MM.1S (cell line): ENCODE results near the gene SMYD2.

Experiments
- DNase-seq: peaks from one replicate; pipeline ENCODE4 v3.0.0-alpha.2; 2015
- H2AFZ ChIP-seq: fragments of 300-600 bp; sonication (generic); 2 replicates; pipeline ENCODE4 v1.6.0; 2016; ENCODE audit warnings: antibody characterized with exemption, low read length
- H3F3A ChIP-seq: fragments of 300-600 bp; sonication (generic); 2 replicates; pipeline ENCODE4 v1.6.1; 2016; ENCODE audit warnings: mild to moderate bottlenecking, antibody characterized with exemption, low read length, moderate library complexity, mixed read lengths; ENCODE audit not compliant: insufficient read depth
- H3K27ac ChIP-seq: fragments of 300-600 bp; sonication (generic); 2 replicates; pipeline ENCODE4 v1.5.1; 2016; ENCODE audit warnings: mild to moderate bottlenecking, low read length
- H3K27me3 ChIP-seq: fragments of 300-600 bp; sonication (generic); replicated peaks from 2 replicates; pipeline ENCODE4 v1.6.0; 2016; ENCODE audit warnings: low read length; ENCODE audit not compliant: insufficient read depth
- H3K36me3 ChIP-seq: fragments of 300-600 bp; sonication (generic); replicated peaks from 2 replicates; pipeline ENCODE4 v1.6.1; 2016; ENCODE audit warnings: mild to moderate bottlenecking, low read length, mixed read lengths; ENCODE audit not compliant: insufficient read depth
- H3K4me1 ChIP-seq: fragments of 300-600 bp; sonication (generic); 2 replicates; pipeline ENCODE4 v1.6.1; 2016; ENCODE audit warnings: low read length, mixed read lengths
- H3K4me2 ChIP-seq: fragments of 300-600 bp; sonication (generic); 2 replicates; pipeline ENCODE4 v1.6.0; 2016; ENCODE audit warnings: low read depth, low read length
- H3K4me3 ChIP-seq: fragments of 300-600 bp; sonication (generic); 2 replicates; pipeline ENCODE4 v1.5.1; 2016; ENCODE audit warnings: low read length, mixed read lengths
- H3K79me2 ChIP-seq: fragments of 300-600 bp; sonication (generic); 2 replicates; pipeline ENCODE4 v1.6.1; 2016; ENCODE audit warnings: mixed run types, low read length, mixed read lengths
- H3K9ac ChIP-seq: fragments of 300-600 bp; sonication (generic); 2 replicates; pipeline ENCODE4 v1.6.1; 2016; ENCODE audit warnings: low read length, mixed read lengths
- H3K9me2 ChIP-seq: fragments of 300-600 bp; sonication (generic); replicated peaks from 2 replicates; pipeline ENCODE4 v1.6.1; 2016; ENCODE audit warnings: mild to moderate bottlenecking, low read length, mixed read lengths; ENCODE audit not compliant: insufficient read depth
- H3K9me3 ChIP-seq: fragments of 300-600 bp; sonication (generic); replicated peaks from 2 replicates; pipeline ENCODE4 v1.6.1; 2016; ENCODE audit warnings: mild to moderate bottlenecking, low read length, mixed read lengths; ENCODE audit not compliant: insufficient read depth
- H4K20me1 ChIP-seq: fragments of 300-600 bp; sonication (generic); 2 replicates; pipeline ENCODE4 v1.6.1; 2016; ENCODE audit warnings: mild to moderate bottlenecking, low read length, moderate library complexity, mixed read lengths; ENCODE audit not compliant: insufficient read depth
- CTCF ChIP-seq: fragments of 300-600 bp; sonication (generic); IDR thresholded peaks from 2 replicates; pipeline ENCODE4 v1.5.1; 2016; ENCODE audit warnings: antibody characterized with exemption, low read length, mixed read lengths
- EZH2 ChIP-seq: fragments of 300-600 bp; sonication (generic); optimal IDR thresholded peaks from 2 replicates; pipeline ENCODE3; 2017; ENCODE audit warnings: low read depth, mild to moderate bottlenecking, antibody characterized with exemption, low read length, mixed read lengths
- EZH2phosphoT487 ChIP-seq: fragments of 300-600 bp; sonication (generic); IDR thresholded peaks from 2 replicates; pipeline ENCODE4 v1.6.1; 2018; ENCODE audit warnings: antibody characterized with exemption, low read length

SMYD2 gene

GRCh38 chr1:214306269-214306668 is 25.3 kb downstream of the SMYD2 start:
- no peak overlapping the region for H3K4me3 ChIP-seq
- H3K27me3 ChIP-seq: no peaks in the 10 kb centered on the region
- H3K4me1 ChIP-seq: no peaks in the 10 kb centered on the region
- no peak overlapping the region for H3K4me2 ChIP-seq
- H4K20me1 ChIP-seq: no peaks in the 10 kb centered on the region
- no peak overlapping the region for H3K27ac ChIP-seq
- no peaks in the 10 kb centered on the region for H3K9me3 ChIP-seq
- H3F3A ChIP-seq: no peaks in the 10 kb centered on the region
- H3K36me3 ChIP-seq: no peaks in the 10 kb centered on the region
- no peak overlapping the region for H3K9ac ChIP-seq
- no peaks in the 10 kb centered on the region for H3K9me2 ChIP-seq
- no peak overlapping the region for H2AFZ ChIP-seq
- no peak for DNase-seq
- H3K79me2 ChIP-seq: no peaks in the 10 kb centered on the region
- TF ChIP-seq EZH2phosphoT487 (no peak), CTCF (no peak), EZH2 (no peak)

GRCh38 chr1:214310010-214310409 is 29.1 kb downstream of the SMYD2 start:
- no peak for TF ChIP-seq EZH2phosphoT487
- TF ChIP-seq EZH2: no peak
- no peak for TF ChIP-seq CTCF
- H3K9me3 ChIP-seq: no peaks in the 10 kb centered on the region
- H3K27me3 ChIP-seq: no peaks in the 10 kb centered on the region
- H3K4me2 ChIP-seq: no peak overlapping the region
- no peak overlapping the region for H2AFZ ChIP-seq
- no peaks in the 10 kb centered on the region for H3K79me2 ChIP-seq
- no peak overlapping the region for H3K9ac ChIP-seq
- no peaks in the 10 kb centered on the region for H4K20me1 ChIP-seq
- no peaks in the 10 kb centered on the region for H3K9me2 ChIP-seq
- H3K4me1 ChIP-seq: no peaks in the 10 kb centered on the region
- no peaks in the 10 kb centered on the region for H3K36me3 ChIP-seq
- no peaks in the 10 kb centered on the region for H3F3A ChIP-seq
- no peak overlapping the region for H3K27ac ChIP-seq
- no peak for DNase-seq
- H3K4me3 ChIP-seq: no peak overlapping the region

GRCh38 chr1:214310777-214311690 is 30.1 kb downstream of the SMYD2 start:
- Histone ChIP-seq H3F3A (no peaks in the 10 kb centered on the region), H3K4me2 (no peak overlapping the region), H3K27ac (no peak overlapping the region), H3K4me1 (no peaks in the 10 kb centered on the region), H3K36me3 (no peaks in the 10 kb centered on the region), H3K9ac (no peak overlapping the region), H4K20me1 (no peaks in the 10 kb centered on the region), H3K27me3 (no peaks in the 10 kb centered on the region), H3K4me3 (no peak overlapping the region), H3K9me3 (no peaks in the 10 kb centered on the region), H3K9me2 (no peaks in the 10 kb centered on the region), H3K79me2 (no peaks in the 10 kb centered on the region), H2AFZ (no peak overlapping the region)
- no peak for TF ChIP-seq CTCF
- no peak for TF ChIP-seq EZH2
- TF ChIP-seq EZH2phosphoT487: no peak
- DNase-seq: no peak
